ENCODE data around the gene BLMH.

GRCh38 chr17:30199600-30199999, 92.1 kb downstream of the BLMH start:
- TF ChIP-seq EZH2 (IDR thresholded peaks at IDR 0.05; ENCODE audit: borderline replicate concordance), result no peak
- TF ChIP-seq, protein P1, sequence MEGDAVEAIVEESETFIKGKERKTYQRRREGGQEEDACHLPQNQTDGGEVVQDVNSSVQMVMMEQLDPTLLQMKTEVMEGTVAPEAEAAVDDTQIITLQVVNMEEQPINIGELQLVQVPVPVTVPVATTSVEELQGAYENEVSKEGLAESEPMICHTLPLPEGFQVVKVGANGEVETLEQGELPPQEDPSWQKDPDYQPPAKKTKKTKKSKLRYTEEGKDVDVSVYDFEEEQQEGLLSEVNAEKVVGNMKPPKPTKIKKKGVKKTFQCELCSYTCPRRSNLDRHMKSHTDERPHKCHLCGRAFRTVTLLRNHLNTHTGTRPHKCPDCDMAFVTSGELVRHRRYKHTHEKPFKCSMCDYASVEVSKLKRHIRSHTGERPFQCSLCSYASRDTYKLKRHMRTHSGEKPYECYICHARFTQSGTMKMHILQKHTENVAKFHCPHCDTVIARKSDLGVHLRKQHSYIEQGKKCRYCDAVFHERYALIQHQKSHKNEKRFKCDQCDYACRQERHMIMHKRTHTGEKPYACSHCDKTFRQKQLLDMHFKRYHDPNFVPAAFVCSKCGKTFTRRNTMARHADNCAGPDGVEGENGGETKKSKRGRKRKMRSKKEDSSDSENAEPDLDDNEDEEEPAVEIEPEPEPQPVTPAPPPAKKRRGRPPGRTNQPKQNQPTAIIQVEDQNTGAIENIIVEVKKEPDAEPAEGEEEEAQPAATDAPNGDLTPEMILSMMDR (IDR thresholded peaks at IDR 0.05; ENCODE audit: poor library complexity), result no peak

Measured in hepatocyte (in vitro differentiated cells).